HUES64 (cell line): ENCODE measurements around the gene CDC42BPB.

Experiments used
- H3K27ac ChIP-seq: 2 replicates; pipeline ENCODE4 v1.7.0; 2013; ENCODE audit warnings: low read depth, low read length, inconsistent platforms
- H3K27me3 ChIP-seq: 2 replicates; pipeline ENCODE4 v1.6.1; 2013; ENCODE audit warnings: mild to moderate bottlenecking, low read length; ENCODE audit not compliant: insufficient read depth
- H3K36me3 ChIP-seq: 2 replicates; pipeline ENCODE4 v1.6.1; 2013; ENCODE audit warnings: mild to moderate bottlenecking, low read length; ENCODE audit not compliant: insufficient read depth
- H3K4me1 ChIP-seq: 2 replicates; pipeline ENCODE4 v1.6.1; 2013; ENCODE audit warnings: mild to moderate bottlenecking, low read length, moderate library complexity; ENCODE audit not compliant: insufficient read depth
- H3K4me3 ChIP-seq: 2 replicates; pipeline ENCODE4 v1.5.1; 2013; ENCODE audit warnings: mild to moderate bottlenecking, low read length, moderate library complexity
- H3K9ac ChIP-seq: 2 replicates; pipeline ENCODE4 v1.6.1; 2013; ENCODE audit warnings: mild to moderate bottlenecking, low read depth, low read length
- H3K9me3 ChIP-seq: 2 replicates; pipeline ENCODE4 v1.6.1; 2013; ENCODE audit warnings: low read depth, low read length; ENCODE audit not compliant: insufficient read depth
- WGBS: fragments of 150-250, 120-280 bp; methylation state at CpG from one replicate; pipeline ENCODE4 v1.1.7; 2013; ENCODE audit warnings: missing lambda C conversion rate; 5-methylcytosine and 5-hydroxymethylcytosine counted together

The CDC42BPB gene

GRCh38 chr14:102943979-102944378 is 113.4 kb downstream of the CDC42BPB start:
- Histone ChIP-seq H3K36me3 (peaks cover 75% of the 10 kb centered on the region), H3K4me3 (no peak overlapping the region), H3K27ac (no peak overlapping the region), H3K9ac (no peak overlapping the region), H3K9me3 (no peaks in the 10 kb centered on the region), H3K4me1 (no peaks in the 10 kb centered on the region), H3K27me3 (no peaks in the 10 kb centered on the region)
- 97% methylated on average over 15 of the region's 15 CpGs for WGBS

DNA sequence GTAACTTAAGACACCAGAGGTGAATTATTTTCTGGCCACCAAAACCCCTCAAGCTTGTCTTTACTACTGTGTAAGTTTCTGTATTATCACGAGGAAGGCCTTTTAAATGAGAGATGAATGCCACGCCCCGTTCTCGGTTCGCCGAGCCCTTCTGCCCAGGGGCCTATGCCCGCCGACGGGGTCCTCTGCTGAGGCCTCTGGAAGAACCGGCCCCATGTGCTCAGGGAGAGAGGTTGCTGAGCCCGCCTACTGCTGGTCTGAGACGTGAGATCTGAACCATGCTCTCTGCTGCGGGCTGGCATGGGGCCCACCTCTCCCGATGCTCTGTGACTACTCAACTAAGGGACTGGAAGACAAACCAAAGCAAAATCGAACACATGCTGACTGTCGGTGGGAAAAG is 113.9 kb downstream of the CDC42BPB start:
- H3K9ac ChIP-seq: no peak overlapping the region
- H3K4me1 ChIP-seq: no peaks in the 10 kb centered on the region
- H3K27me3 ChIP-seq: no peaks in the 10 kb centered on the region
- WGBS: 96% methylated on average over 16 of the region's 16 CpGs
- peaks cover 74% of the 10 kb centered on the region for H3K36me3 ChIP-seq
- no peak overlapping the region for H3K4me3 ChIP-seq
- no peak overlapping the region for H3K27ac ChIP-seq
- H3K9me3 ChIP-seq: no peaks in the 10 kb centered on the region

GRCh38 chr14:102942069-102942468 is 115.3 kb downstream of the CDC42BPB start:
- H3K9me3 ChIP-seq: no peaks in the 10 kb centered on the region
- peaks cover 77% of the 10 kb centered on the region for H3K36me3 ChIP-seq
- H3K4me1 ChIP-seq: no peaks in the 10 kb centered on the region
- no peak overlapping the region for H3K9ac ChIP-seq
- no peak overlapping the region for H3K4me3 ChIP-seq
- H3K27me3 ChIP-seq: no peaks in the 10 kb centered on the region
- WGBS: 95% methylated on average over 13 of the region's 13 CpGs
- no peak overlapping the region for H3K27ac ChIP-seq

GRCh38 chr14:102941419-102942011 is 115.8 kb downstream of the CDC42BPB start:
- Histone ChIP-seq H3K9me3 (no peaks in the 10 kb centered on the region), H3K4me1 (no peaks in the 10 kb centered on the region)
- 96% methylated on average over 10 of the region's 10 CpGs for WGBS

DNA sequence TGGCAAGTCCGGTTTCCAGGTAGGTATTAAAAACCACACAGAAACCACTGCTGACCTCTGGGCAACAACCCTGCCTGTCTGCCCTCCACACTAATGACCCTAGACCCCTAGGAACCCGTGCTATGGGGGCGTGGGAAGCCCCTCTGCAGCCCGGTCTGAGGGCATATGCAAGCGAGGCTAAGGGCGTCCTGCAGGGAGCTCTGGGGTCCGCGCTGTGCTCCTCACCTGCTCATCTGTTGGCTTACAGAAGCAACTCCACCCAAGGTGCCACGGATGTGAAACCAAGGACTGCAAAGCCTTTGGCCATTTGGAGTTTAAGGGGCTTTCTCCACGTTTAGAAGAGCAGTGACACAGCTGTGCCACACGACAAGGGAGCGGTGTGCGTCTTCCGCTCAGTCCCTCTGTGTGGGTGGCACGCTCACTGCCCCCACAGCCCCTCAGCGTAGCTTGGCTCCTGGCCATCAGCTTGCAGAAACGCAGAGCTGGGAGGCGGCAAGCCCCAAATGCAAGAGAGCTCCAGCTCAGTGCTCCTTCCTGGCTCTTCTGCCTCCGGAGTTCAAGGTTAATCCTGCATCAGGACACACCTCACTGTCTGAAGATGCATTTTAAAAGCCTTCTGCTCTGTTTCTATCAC is 116.5 kb downstream of the CDC42BPB start:
- H3K4me1 ChIP-seq: no peaks in the 10 kb centered on the region
- WGBS: 95% methylated on average over 19 of the region's 19 CpGs
- no peak overlapping the region for H3K27ac ChIP-seq
- no peak overlapping the region for H3K9ac ChIP-seq
- H3K27me3 ChIP-seq: no peaks in the 10 kb centered on the region
- H3K4me3 ChIP-seq: no peak overlapping the region
- no peaks in the 10 kb centered on the region for H3K9me3 ChIP-seq
- peaks cover 68% of the 10 kb centered on the region for H3K36me3 ChIP-seq

More at GRCh38 chr14:102941419-102942011, 115.8 kb downstream of the CDC42BPB start:
- Histone ChIP-seq H3K4me3 (no peak overlapping the region), H3K27ac (no peak overlapping the region), H3K36me3 (peaks cover 72% of the 10 kb centered on the region), H3K9ac (no peak overlapping the region), H3K27me3 (no peaks in the 10 kb centered on the region)

DNA sequence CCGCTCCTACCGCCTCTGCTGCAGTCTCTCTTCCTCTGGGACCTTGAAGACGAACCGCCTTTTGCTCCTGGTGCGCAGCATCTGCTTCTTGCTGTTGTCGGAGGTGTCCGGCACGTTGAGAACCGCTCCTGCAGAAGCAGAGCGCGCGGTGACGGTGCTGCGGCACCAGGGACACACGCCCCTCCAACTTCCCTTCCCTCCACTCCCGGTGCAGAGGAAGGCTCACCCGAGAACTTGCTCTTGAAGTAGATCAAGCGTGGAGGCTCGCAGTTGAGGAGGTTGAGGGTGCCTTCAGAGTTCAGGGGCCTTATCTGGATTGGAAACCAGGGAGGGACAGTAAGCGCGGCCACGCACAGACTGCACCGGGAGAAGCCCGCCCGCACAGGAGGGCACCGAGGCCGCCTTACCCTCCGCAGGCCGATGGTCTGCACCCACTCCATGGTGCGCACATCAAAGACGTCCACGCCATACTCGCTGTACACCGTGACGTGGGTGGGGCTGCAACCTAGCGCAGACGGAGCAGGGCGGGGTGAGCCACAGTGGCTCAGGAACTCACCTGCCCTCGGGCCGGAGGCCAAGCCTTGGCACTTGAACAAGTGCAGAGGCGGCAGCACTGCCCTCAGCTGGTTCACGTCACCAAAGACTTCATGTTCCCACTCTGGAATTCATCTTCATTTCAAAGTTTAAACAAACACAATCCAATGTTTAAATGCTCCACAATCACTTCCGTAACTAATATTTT is 117.4 kb downstream of the CDC42BPB start:
- Histone ChIP-seq H3K4me1 (no peaks in the 10 kb centered on the region), H3K9me3 (no peaks in the 10 kb centered on the region), H3K9ac (no peak overlapping the region), H3K36me3 (peaks cover 61% of the 10 kb centered on the region), H3K27me3 (no peaks in the 10 kb centered on the region), H3K4me3 (no peak overlapping the region), H3K27ac (no peak overlapping the region)
- WGBS: 96% methylated on average over 42 of the region's 43 CpGs

GRCh38 chr14:102939329-102939728 is 118.0 kb downstream of the CDC42BPB start:
- Histone ChIP-seq H3K36me3 (peaks cover 55% of the 10 kb centered on the region), H3K9me3 (no peaks in the 10 kb centered on the region), H3K9ac (no peak overlapping the region), H3K27ac (no peak overlapping the region), H3K27me3 (no peaks in the 10 kb centered on the region), H3K4me3 (no peak overlapping the region), H3K4me1 (no peaks in the 10 kb centered on the region)
- WGBS: 95% methylated on average over 18 of the region's 18 CpGs

GRCh38 chr14:102938191-102938590 is 119.2 kb downstream of the CDC42BPB start:
- Histone ChIP-seq H3K4me1 (no peaks in the 10 kb centered on the region), H3K36me3 (peaks cover 50% of the 10 kb centered on the region), H3K9ac (no peak overlapping the region), H3K9me3 (no peaks in the 10 kb centered on the region), H3K27me3 (no peaks in the 10 kb centered on the region), H3K27ac (no peak overlapping the region), H3K4me3 (no peak overlapping the region)
- 95% methylated on average over 12 of the region's 12 CpGs for WGBS

- 94% methylated on average over 22 of the region's 22 CpGs for WGBS
- no peak overlapping the region for H3K9ac ChIP-seq
- no peaks in the 10 kb centered on the region for H3K9me3 ChIP-seq
- H3K36me3 ChIP-seq: peaks cover 51% of the 10 kb centered on the region
- H3K4me3 ChIP-seq: no peak overlapping the region
- no peaks in the 10 kb centered on the region for H3K27me3 ChIP-seq
- H3K4me1 ChIP-seq: no peaks in the 10 kb centered on the region
- H3K27ac ChIP-seq: no peak overlapping the region
These were observed 119.8 kb downstream of the CDC42BPB start for GRCh38 chr14:102937331-102938175.

GRCh38 chr14:102935756-102936155 is 121.6 kb downstream of the CDC42BPB start:
- H3K9me3 ChIP-seq: no peaks in the 10 kb centered on the region
- no peak overlapping the region for H3K4me3 ChIP-seq
- H3K27me3 ChIP-seq: peaks cover 8% of the 10 kb centered on the region
- peaks cover 41% of the 10 kb centered on the region for H3K36me3 ChIP-seq
- H3K4me1 ChIP-seq: no peaks in the 10 kb centered on the region
- 97% methylated on average over 3 of the region's 4 CpGs for WGBS
- no peak overlapping the region for H3K9ac ChIP-seq
- H3K27ac ChIP-seq: no peak overlapping the region
